Mesodermal cell (in vitro differentiated cells): ENCODE results near the gene BDKRB2.

Source experiments
- H3K27ac ChIP-seq: 2 replicates; pipeline ENCODE4 v1.7.0; 2013; ENCODE audit warnings: mild to moderate bottlenecking, low read depth, low read length, moderate library complexity; ENCODE audit not compliant: severe bottlenecking
- H3K36me3 ChIP-seq: 2 replicates; pipeline ENCODE4 v1.7.1; 2013; ENCODE audit warnings: mild to moderate bottlenecking, low read length, moderate library complexity; ENCODE audit not compliant: control insufficient read depth, insufficient read depth
- H3K4me1 ChIP-seq: one replicate; pipeline ENCODE4 v1.7.1; 2013; ENCODE audit warnings: mild to moderate bottlenecking, low read length; ENCODE audit not compliant: insufficient read depth, control insufficient read depth, poor library complexity, severe bottlenecking
- H3K4me3 ChIP-seq: 2 replicates; pipeline ENCODE4 v1.7.0; 2013; ENCODE audit warnings: low read length, control low read depth, mild to moderate bottlenecking; ENCODE audit not compliant: insufficient read depth, poor library complexity, severe bottlenecking; ENCODE audit errors: extremely low read depth
- H3K9me3 ChIP-seq: 2 replicates; pipeline ENCODE4 v1.7.1; 2013; ENCODE audit warnings: mild to moderate bottlenecking, low read length, moderate library complexity; ENCODE audit not compliant: control insufficient read depth
- WGBS, 2 experiments: methylation state at CpG; one replicate each; pipeline ENCODE4 v1.1.5; 2013; ENCODE audit warnings: missing lambda C conversion rate in 2 of 2; ENCODE audit not compliant: insufficient coverage in 2 of 2; 5-methylcytosine and 5-hydroxymethylcytosine counted together

BDKRB2 gene

GRCh38 chr14:96227428-96227827 is 22.8 kb downstream of the BDKRB2 start:
- Histone ChIP-seq H3K4me1 (peaks cover 6% of the 10 kb centered on the region), H3K4me3 (no peak overlapping the region), H3K9me3 (peaks cover 11% of the 10 kb centered on the region), H3K27ac (no peak overlapping the region), H3K36me3 (no peaks in the 10 kb centered on the region)
- WGBS, 2 experiments, result 61 to 80% methylated on average over 3 to 7 of the region's 7 CpGs

GRCh38 chr14:96229315-96229714 is 24.7 kb downstream of the BDKRB2 start:
- WGBS, 2 experiments, result 88 to 92% methylated on average over 6 of the region's 6 CpGs

GRCh38 chr14:96231056-96231455 is 26.4 kb downstream of the BDKRB2 start:
- no peak overlapping the region for H3K27ac ChIP-seq
- no peaks in the 10 kb centered on the region for H3K36me3 ChIP-seq
- peaks cover 11% of the 10 kb centered on the region for H3K9me3 ChIP-seq
- H3K4me1 ChIP-seq, result peaks cover under 1% of the 10 kb centered on the region
- 82 to 100% methylated on average over 2 to 3 of the region's 4 CpGs for WGBS, 2 experiments
- H3K4me3 ChIP-seq, result no peak overlapping the region

More at GRCh38 chr14:96229315-96229714, 24.7 kb downstream of the BDKRB2 start:
- Histone ChIP-seq H3K4me1 (peaks cover 6% of the 10 kb centered on the region), H3K9me3 (peaks cover 11% of the 10 kb centered on the region), H3K36me3 (no peaks in the 10 kb centered on the region), H3K27ac (no peak overlapping the region), H3K4me3 (no peak overlapping the region)

- Histone ChIP-seq H3K4me3 (no peak overlapping the region), H3K9me3 (peaks cover 11% of the 10 kb centered on the region), H3K27ac (no peak overlapping the region), H3K36me3 (no peaks in the 10 kb centered on the region), H3K4me1 (no peaks in the 10 kb centered on the region)
- WGBS, 2 experiments, result 89 to 94% methylated on average over 7 to 8 of the region's 12 CpGs
These were observed 27.0 kb downstream of the BDKRB2 start for GRCh38 chr14:96231526-96232130.

GRCh38 chr14:96232506-96232905 is 27.9 kb downstream of the BDKRB2 start:
- H3K9me3 ChIP-seq, result peaks cover 11% of the 10 kb centered on the region
- H3K4me1 ChIP-seq, result no peaks in the 10 kb centered on the region
- H3K27ac ChIP-seq, result no peak overlapping the region
- no peaks in the 10 kb centered on the region for H3K36me3 ChIP-seq
- H3K4me3 ChIP-seq, result no peak overlapping the region
- WGBS, 2 experiments, result 87 to 93% methylated on average over 6 to 8 of the region's 11 CpGs

- whole genome bisulfite sequencing, 2 experiments, result 86 to 96% methylated on average over 3 of the region's 3 CpGs
- Histone ChIP-seq H3K4me3 (no peak overlapping the region), H3K4me1 (peaks cover 2% of the 10 kb centered on the region), H3K36me3 (no peaks in the 10 kb centered on the region), H3K9me3 (peaks cover 4% of the 10 kb centered on the region), H3K27ac (no peak overlapping the region)
These were observed 29.0 kb downstream of the BDKRB2 start for GRCh38 chr14:96233661-96234060.

GRCh38 chr14:96235426-96235825 is 30.8 kb downstream of the BDKRB2 start:
- H3K4me3 ChIP-seq, result no peak overlapping the region
- 60% methylated on average over 1 of the region's 4 CpGs; no CpG with 5 or more reads in 1 of the 2 experiments for WGBS, 2 experiments
- H3K27ac ChIP-seq, result no peak overlapping the region
- no peaks in the 10 kb centered on the region for H3K36me3 ChIP-seq
- H3K9me3 ChIP-seq, result no peaks in the 10 kb centered on the region
- H3K4me1 ChIP-seq, result peaks cover 2% of the 10 kb centered on the region

GRCh38 chr14:96237641-96238040 is 33.0 kb downstream of the BDKRB2 start:
- H3K4me1 ChIP-seq, result peaks cover 2% of the 10 kb centered on the region
- no peak overlapping the region for H3K4me3 ChIP-seq
- 100% methylated on average over 2 of the region's 2 CpGs for WGBS, 2 experiments
- H3K27ac ChIP-seq, result no peak overlapping the region
- H3K36me3 ChIP-seq, result no peaks in the 10 kb centered on the region
- H3K9me3 ChIP-seq, result no peaks in the 10 kb centered on the region

- Histone ChIP-seq H3K36me3 (no peaks in the 10 kb centered on the region), H3K27ac (no peak overlapping the region), H3K4me3 (no peak overlapping the region), H3K4me1 (peaks cover 2% of the 10 kb centered on the region), H3K9me3 (no peaks in the 10 kb centered on the region)
- WGBS, 2 experiments, result 89 to 95% methylated on average over 4 to 6 of the region's 7 CpGs
These were observed 34.1 kb downstream of the BDKRB2 start for GRCh38 chr14:96238676-96239265.

GRCh38 chr14:96239711-96240141 is 35.1 kb downstream of the BDKRB2 start:
- WGBS, 2 experiments, result 78 to 87% methylated on average over 4 to 8 of the region's 9 CpGs
- no peaks in the 10 kb centered on the region for H3K36me3 ChIP-seq

GRCh38 chr14:96240641-96241040 is 36.0 kb downstream of the BDKRB2 start:
- 94 to 95% methylated on average over 12 to 18 of the region's 18 CpGs for WGBS, 2 experiments
- no peak overlapping the region for H3K27ac ChIP-seq
- peaks cover 2% of the 10 kb centered on the region for H3K4me1 ChIP-seq
- H3K9me3 ChIP-seq, result no peaks in the 10 kb centered on the region
- no peaks in the 10 kb centered on the region for H3K36me3 ChIP-seq
- no peak overlapping the region for H3K4me3 ChIP-seq

More at GRCh38 chr14:96239711-96240141, 35.1 kb downstream of the BDKRB2 start:
- H3K9me3 ChIP-seq, result no peaks in the 10 kb centered on the region
- no peak overlapping the region for H3K27ac ChIP-seq
- peaks cover 2% of the 10 kb centered on the region for H3K4me1 ChIP-seq
- H3K4me3 ChIP-seq, result no peak overlapping the region
